Endothelial cell of umbilical vein (primary cell): Measurements from ENCODE around the gene CERS2. TPM values are rescaled to one million over a fixed set of nuclear protein-coding genes. Genes with fewer than 3 reads are reported as not detected.

Source experiments
- BruUV-seq: library from RNA; stranded (reverse); fragments of 400-500 nt; replicated peaks from 2 replicates; lab custom pipeline; 2021; lab: Mats Ljungman, UMichigan
- CTCF ChIA-PET: fragments of 300-600, 350-600 bp; sonication (Branson Sonifier 250); formaldehyde crosslinking; loops from one replicate; lab custom pipeline; 2021; ENCODE audit warnings: antibody characterized with exemption, inconsistent platforms; lab: Charles Lee
- POLR2A ChIA-PET: fragments of 300-600, 350-600 bp; sonication (Branson Sonifier 250); formaldehyde crosslinking; loops from one replicate; lab custom pipeline; 2021; ENCODE audit warnings: antibody characterized with exemption, inconsistent platforms; lab: Charles Lee
- DNase-seq: peaks from one replicate; pipeline ENCODE4 v3.0.0-alpha.2; 2011; ENCODE audit warnings: low read depth, low spot score
- FAIRE-seq: peaks from 2 replicates; lab custom pipeline; 2011; peaks lifted over from hg19 to GRCh38; lab: Jason Lieb, UNC
- H2AFZ ChIP-seq: 2 replicates; pipeline ENCODE4 v1.6.0; 2012; ENCODE audit warnings: low read depth, low read length, control low read depth, inconsistent platforms
- H3K27ac ChIP-seq: 2 replicates; pipeline ENCODE4 v1.5.1; 2011; ENCODE audit warnings: low read depth, mild to moderate bottlenecking, control low read depth, low read length, moderate library complexity; ENCODE audit not compliant: insufficient read depth
- H3K27me3 ChIP-seq, 2 experiments: 2 replicates each; pipeline versions ENCODE4 v1.6.0 to v1.6.1; 2011; ENCODE audit warnings: low read length in 2 of 2, mixed read lengths in 1 of 2; ENCODE audit not compliant: control insufficient read depth in 2 of 2, insufficient read depth in 2 of 2
- H3K36me3 ChIP-seq, 2 experiments: 2 replicates in 1 of 2; 3 replicates in 1 of 2; pipeline ENCODE4 v1.5.1; 2011; ENCODE audit warnings: low read length in 2 of 2, mild to moderate bottlenecking in 1 of 2, moderate library complexity in 1 of 2; ENCODE audit not compliant: control insufficient read depth in 2 of 2, insufficient read depth in 2 of 2; ENCODE audit errors: extremely low read depth in 1 of 2
- H3K4me1 ChIP-seq: 3 replicates; pipeline ENCODE4 v1.5.1; 2011; ENCODE audit warnings: mild to moderate bottlenecking, low read length; ENCODE audit not compliant: control insufficient read depth, insufficient read depth; ENCODE audit errors: extremely low read depth
- H3K4me2 ChIP-seq: 2 replicates; pipeline ENCODE4 v1.6.1; 2011; ENCODE audit warnings: low read length, control low read depth, mixed read lengths; ENCODE audit not compliant: insufficient read depth
- H3K4me3 ChIP-seq, 3 experiments: fragments of 200-600 bp in 1 of 3; sonication (generic), shearing (Covaris generic) in 1 of 3; replicated peaks in 1 of 3; 2 replicates each; pipeline ENCODE4 v1.5.1; 2011 to 2016; ENCODE audit warnings: control low read depth in 3 of 3, low read length in 3 of 3, mild to moderate bottlenecking in 2 of 3, inconsistent platforms in 1 of 3, low read depth in 1 of 3, moderate library complexity in 1 of 3; ENCODE audit not compliant: insufficient read depth in 1 of 3
- H3K79me2 ChIP-seq: 2 replicates; pipeline ENCODE4 v1.6.0; 2012; ENCODE audit warnings: low read length, inconsistent platforms; ENCODE audit not compliant: control insufficient read depth, insufficient read depth
- H3K9ac ChIP-seq: replicated peaks from 2 replicates; pipeline ENCODE3; 2011; ENCODE audit warnings: low read length, control low read depth; ENCODE audit not compliant: insufficient read depth; ENCODE audit errors: extremely low read depth
- H3K9me1 ChIP-seq: replicated peaks from 3 replicates; pipeline ENCODE4 v1.6.0; 2011; ENCODE audit warnings: mild to moderate bottlenecking, low read length; ENCODE audit not compliant: control insufficient read depth, insufficient read depth; ENCODE audit errors: extremely low read depth
- H3K9me3 ChIP-seq: replicated peaks from 2 replicates; pipeline ENCODE4 v1.5.1; 2012; ENCODE audit warnings: low read length, inconsistent platforms; ENCODE audit not compliant: control insufficient read depth, insufficient read depth
- H4K20me1 ChIP-seq: replicated peaks from 2 replicates; pipeline ENCODE3; 2011; ENCODE audit warnings: mild to moderate bottlenecking, low read length; ENCODE audit not compliant: control insufficient read depth, insufficient read depth; ENCODE audit errors: extremely low read depth
- EZH2 ChIP-seq: IDR thresholded peaks from 2 replicates; pipeline ENCODE4 v1.6.1; 2012; ENCODE audit warnings: borderline replicate concordance, low read depth, mild to moderate bottlenecking, moderate library complexity, low read length, inconsistent platforms; ENCODE audit not compliant: severe bottlenecking
- FOS ChIP-seq: IDR thresholded peaks from 2 replicates; pipeline ENCODE4 v1.6.1; 2011; ENCODE audit warnings: mild to moderate bottlenecking, low read length, moderate library complexity, borderline replicate concordance; ENCODE audit not compliant: insufficient read depth
- GATA2 ChIP-seq: IDR thresholded peaks from 2 replicates; pipeline ENCODE4 v1.7.0; 2011; ENCODE audit warnings: low read depth, mild to moderate bottlenecking, moderate library complexity, mixed read lengths, low read length; ENCODE audit not compliant: insufficient read length, insufficient read depth
- JUN ChIP-seq: IDR thresholded peaks from 2 replicates; pipeline ENCODE4 v1.6.1; 2011; ENCODE audit warnings: borderline replicate concordance, low read depth; ENCODE audit not compliant: insufficient read length, insufficient read depth
- MYC ChIP-seq: IDR thresholded peaks from one replicate; pipeline ENCODE4 v1.6.1; 2011; ENCODE audit warnings: mild to moderate bottlenecking, low read depth, low read length
- POLR2A ChIP-seq: IDR thresholded peaks from 2 replicates; pipeline ENCODE4 v1.6.1; 2012; ENCODE audit warnings: low read depth, mild to moderate bottlenecking, control low read depth, low read length
- POLR2AphosphoS5 ChIP-seq: IDR thresholded peaks from 2 replicates; pipeline ENCODE4 v1.6.1; 2012; ENCODE audit warnings: low read depth, mild to moderate bottlenecking, control low read depth, low read length, moderate library complexity; ENCODE audit not compliant: insufficient read depth
- dilution Hi-C: fragments of 300-500 bp; cut with MboI; formaldehyde crosslinking; loops from one replicate; pipeline ENCODE4 v1.15.0; 2019; ENCODE audit warnings: low sequenced_read_pairs; ENCODE audit not compliant: extremely low pct_ligation_motif_present
- intact Hi-C: fragments of 100-400 bp; cut with micrococcal nuclease; formaldehyde crosslinking; loops from one replicate; pipeline ENCODE4 v1.10.0; 2022
- polyA plus RNA-seq, 4 experiments: library from polyadenylated mRNA; depleted of rRNA in 3 of 4; stranded (reverse) in 3 of 4; unstranded in 1 of 4; fragments of >200 nt; gene quantifications; 2 replicates each; pipeline versions ENCODE4 v1.2.1 to v1.2.3, GENCODE V29; 2011 to 2012; ENCODE audit warnings: missing spikeins in 1 of 4
- total RNA-seq: library from RNA; stranded (reverse); gene quantifications from 2 replicates; pipeline ENCODE4 v1.2.3, GENCODE V29; 2021
- TF ChIP-seq, protein P1 (sequence below): IDR thresholded peaks from 2 replicates; pipeline ENCODE4 v1.6.1; 2011; ENCODE audit not compliant: insufficient read depth, insufficient read length
- TF ChIP-seq, protein P2 (sequence below), 2 donors: IDR thresholded peaks; 1 replicate in 1 of 2; 2 replicates in 1 of 2; pipeline ENCODE4 v1.5.1; 2011; ENCODE audit warnings: low read length in 2 of 2, mild to moderate bottlenecking in 2 of 2, moderate library complexity in 2 of 2, control low read depth in 1 of 2, inconsistent platforms in 1 of 2, low read depth in 1 of 2; ENCODE audit not compliant: insufficient read depth in 1 of 2; ENCODE audit errors: extremely low read depth in 1 of 2

CERS2 gene
- total and polyA plus RNA-seq, 2 donors (not counting 3 experiments of a cell fraction or from before 2014, with no cell fraction given), result 143 to 155 TPM

- peak overlapping the region; percentile 89 for H3K27ac ChIP-seq
- DNase-seq, result no peak
- TF ChIP-seq GATA2, result no peak
- TF ChIP-seq JUN, result no peak
- TF ChIP-seq, protein P1, sequence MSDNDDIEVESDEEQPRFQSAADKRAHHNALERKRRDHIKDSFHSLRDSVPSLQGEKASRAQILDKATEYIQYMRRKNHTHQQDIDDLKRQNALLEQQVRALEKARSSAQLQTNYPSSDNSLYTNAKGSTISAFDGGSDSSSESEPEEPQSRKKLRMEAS, result no peak
- TF ChIP-seq, protein P2, sequence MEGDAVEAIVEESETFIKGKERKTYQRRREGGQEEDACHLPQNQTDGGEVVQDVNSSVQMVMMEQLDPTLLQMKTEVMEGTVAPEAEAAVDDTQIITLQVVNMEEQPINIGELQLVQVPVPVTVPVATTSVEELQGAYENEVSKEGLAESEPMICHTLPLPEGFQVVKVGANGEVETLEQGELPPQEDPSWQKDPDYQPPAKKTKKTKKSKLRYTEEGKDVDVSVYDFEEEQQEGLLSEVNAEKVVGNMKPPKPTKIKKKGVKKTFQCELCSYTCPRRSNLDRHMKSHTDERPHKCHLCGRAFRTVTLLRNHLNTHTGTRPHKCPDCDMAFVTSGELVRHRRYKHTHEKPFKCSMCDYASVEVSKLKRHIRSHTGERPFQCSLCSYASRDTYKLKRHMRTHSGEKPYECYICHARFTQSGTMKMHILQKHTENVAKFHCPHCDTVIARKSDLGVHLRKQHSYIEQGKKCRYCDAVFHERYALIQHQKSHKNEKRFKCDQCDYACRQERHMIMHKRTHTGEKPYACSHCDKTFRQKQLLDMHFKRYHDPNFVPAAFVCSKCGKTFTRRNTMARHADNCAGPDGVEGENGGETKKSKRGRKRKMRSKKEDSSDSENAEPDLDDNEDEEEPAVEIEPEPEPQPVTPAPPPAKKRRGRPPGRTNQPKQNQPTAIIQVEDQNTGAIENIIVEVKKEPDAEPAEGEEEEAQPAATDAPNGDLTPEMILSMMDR (IDR thresholded peaks at IDR 0.05; ENCODE audit: extremely low read depth in 1 of 2, insufficient read depth in 1 of 2, low read depth in 1 of 2, low read length in 2 of 2), result no peak
- no peak for TF ChIP-seq POLR2AphosphoS5
- TF ChIP-seq MYC, result no peak
- no peak for TF ChIP-seq EZH2
- no peak for TF ChIP-seq POLR2A
- no peak for TF ChIP-seq FOS
- no peak overlapping the region for H3K4me2 ChIP-seq
- no peaks in the 10 kb centered on the region for H4K20me1 ChIP-seq
- no TSS peak for BruUV-seq
- H2AFZ ChIP-seq, result no peak overlapping the region
- H3K9me3 ChIP-seq, result no peaks in the 10 kb centered on the region
- CTCF ChIA-PET, result interaction anchor here (1.6 to 12.3 kb wide), 2 partner anchors 19 to 24 kb away, joined by 6 to 278 read pairs; partner anchors contain the start of genes ANXA9 and CERS2
- H3K9me1 ChIP-seq, result no peaks in the 10 kb centered on the region
- H3K36me3 ChIP-seq, result peaks cover 0 to 11% of the 10 kb centered on the region in 2 experiments
- peak overlapping the region; percentile 63 for H3K9ac ChIP-seq
- no peaks in the 10 kb centered on the region for H3K79me2 ChIP-seq
- POLR2A ChIA-PET, result no interaction called here
- H3K27me3 ChIP-seq, result no peaks in the 10 kb centered on the region
- FAIRE-seq, result peak; percentile 67
- dilution Hi-C loops, result no loop called here
- intact Hi-C loops, result no loop called here
- H3K4me1 ChIP-seq, result peaks cover 11% of the 10 kb centered on the region
- H3K4me3 ChIP-seq, result no peak overlapping the region
Measured at GRCh38 chr1:150999926-151000325, 25.3 kb upstream of the CERS2 start.
